Retinal pigment epithelial cell (primary cell): ENCODE results near the gene YWHAG.
"Not testable (repeated sequence)": the region's sequence is repeated elsewhere in the genome, so short reads cannot be mapped to it uniquely, and the experiment has no call there.

Experiments used
- DNase-seq: peaks from one replicate; pipeline ENCODE4 v3.0.0-alpha.2; 2010; ENCODE audit warnings: low read depth
- H3K4me3 ChIP-seq: 2 replicates; pipeline ENCODE4 v1.5.1; 2011; ENCODE audit warnings: mild to moderate bottlenecking, low read length, control low read depth, moderate library complexity
- CTCF ChIP-seq: conservative IDR thresholded peaks from 2 replicates; pipeline ENCODE4 v1.5.1; 2011; ENCODE audit warnings: low read depth, low read length, control low read depth, inconsistent platforms

YWHAG gene

GRCh38 chr7:76397409-76398183 is 38.8 kb upstream of the YWHAG start:
- DNase-seq: peak; percentile 28
- TF ChIP-seq CTCF: no peak
- peak overlapping the region; percentile 38 for H3K4me3 ChIP-seq

GRCh38 chr7:76396864-76397263 is 38.1 kb upstream of the YWHAG start:
- no peak overlapping the region for H3K4me3 ChIP-seq
- no peak for DNase-seq
- TF ChIP-seq CTCF: no peak

GRCh38 chr7:76395965-76396726 is 37.4 kb upstream of the YWHAG start:
- TF ChIP-seq CTCF: no peak
- H3K4me3 ChIP-seq: no peak overlapping the region
- no peak for DNase-seq

- not testable (repeated sequence) for DNase-seq, H3K4me3 ChIP-seq
Observed at GRCh38 chr7:76395605-76395964, 36.8 kb upstream of the YWHAG start.

- no peak overlapping the region for H3K4me3 ChIP-seq
- TF ChIP-seq CTCF: no peak
- no peak for DNase-seq
Observed at GRCh38 chr7:76394957-76395356, 36.2 kb upstream of the YWHAG start.

- peak; percentile 23 for DNase-seq
- peak overlapping the region; percentile 53 for H3K4me3 ChIP-seq
- TF ChIP-seq CTCF: peak; percentile 8
Observed at GRCh38 chr7:76393116-76394031, 34.6 kb upstream of the YWHAG start.

GRCh38 chr7:76392531-76393115 is 33.8 kb upstream of the YWHAG start:
- no peak for TF ChIP-seq CTCF
- H3K4me3 ChIP-seq: peak overlapping the region; percentile 41
- no peak for DNase-seq
